Right ventricle myocardium superior (tissue), 1 donor: Measurements from ENCODE around the gene AUH. TPM values are rescaled to one million over a fixed set of nuclear protein-coding genes. Genes with fewer than 3 reads are reported as not detected.
"Not testable (repeated sequence)": the region's sequence is repeated elsewhere in the genome, so short reads cannot be mapped to it uniquely, and the experiment has no call there.

Experiments
- ATAC-seq: fragments of 200-7000 bp; cut with Tn5 transposase; one replicate; pipeline ENCODE4 v1.9.1; 2020; ENCODE audit warnings: mild to moderate bottlenecking; ENCODE audit not compliant: poor library complexity
- DNase-seq: peaks from one replicate; pipeline ENCODE4 v3.0.0-alpha.2; 2020
- intact Hi-C: fragments of 100-400 bp; cut with DNase I; formaldehyde crosslinking; loops from one replicate; pipeline ENCODE4 v1.11.2; 2022
- total RNA-seq: library from RNA; stranded (reverse); fragmentation: NEBNext Ultra II Directional; extraction: Animal tissue kit (Norgen Biotek cat#: 25700); gene quantifications from one replicate; pipeline ENCODE4 v1.2.1, GENCODE V29; 2021
- donor health status: DM: no; HTN: yes; CAD: no; lungs with severe emphysema.

Gene AUH
- total RNA-seq, 1 donor from 2014 or later, result 38.5 TPM

- ATAC-seq, result no peak
- intact Hi-C loops, result no loop called here
- no peak for DNase-seq
Measured at GRCh38 chr9:91384954-91385353, 23.2 kb upstream of the AUH start.

DNA sequence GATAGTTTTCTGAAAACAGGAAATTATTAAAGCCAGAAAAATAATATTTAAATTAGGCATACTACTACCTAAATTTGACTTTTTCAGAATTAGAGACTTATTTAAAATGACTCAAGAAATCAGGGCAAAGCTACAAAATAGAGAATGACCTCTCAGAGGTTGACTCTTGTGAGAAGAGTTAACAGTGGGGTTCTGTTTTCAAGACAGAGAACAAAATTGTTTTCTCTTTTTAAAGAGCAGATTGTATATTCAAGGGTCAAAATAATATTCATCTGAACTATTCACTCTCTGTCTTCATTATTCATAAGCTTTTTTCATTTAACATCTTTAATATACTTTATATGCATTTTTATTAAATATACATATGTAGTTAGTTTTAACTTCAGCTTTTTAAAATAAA, 21.9 kb upstream of the AUH start:
- ATAC-seq, result no peak
- intact Hi-C loops, result no loop called here

DNA sequence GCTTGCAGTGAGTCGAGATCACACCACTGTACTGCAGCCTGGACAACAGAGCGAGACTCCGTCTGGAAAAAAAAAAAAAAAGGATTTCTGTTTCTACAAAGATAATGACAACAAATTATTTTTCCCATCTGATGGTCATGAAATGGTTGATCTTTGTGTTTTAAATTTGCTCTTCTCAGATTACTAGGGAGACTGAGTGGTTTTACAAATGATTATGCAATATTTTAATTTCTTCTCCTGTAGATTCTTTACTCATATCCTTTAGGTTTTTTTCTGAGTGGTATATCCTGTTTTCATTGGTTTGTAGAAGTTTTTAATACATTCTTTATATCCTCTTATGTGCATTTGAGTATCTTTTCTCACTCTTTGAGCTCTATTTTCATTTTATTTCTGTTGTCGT, 20.6 kb upstream of the AUH start:
- no peak for ATAC-seq
- intact Hi-C loops, result no loop called here
- no peak for DNase-seq

More for the DNA sequence above, 21.9 kb upstream of the AUH start:
- no peak for DNase-seq

GRCh38 chr9:91379426-91379825, 17.7 kb upstream of the AUH start:
- intact Hi-C loops, result no loop called here
- DNase-seq (no peak), ATAC-seq (no peak)

GRCh38 chr9:91378695-91379127, 17.0 kb upstream of the AUH start:
- DNase-seq (no peak), ATAC-seq (no peak)
- intact Hi-C loops, result no loop called here

GRCh38 chr9:91378054-91378453, 16.3 kb upstream of the AUH start:
- ATAC-seq, intact Hi-C loops, DNase-seq: not testable (repeated sequence)

DNA sequence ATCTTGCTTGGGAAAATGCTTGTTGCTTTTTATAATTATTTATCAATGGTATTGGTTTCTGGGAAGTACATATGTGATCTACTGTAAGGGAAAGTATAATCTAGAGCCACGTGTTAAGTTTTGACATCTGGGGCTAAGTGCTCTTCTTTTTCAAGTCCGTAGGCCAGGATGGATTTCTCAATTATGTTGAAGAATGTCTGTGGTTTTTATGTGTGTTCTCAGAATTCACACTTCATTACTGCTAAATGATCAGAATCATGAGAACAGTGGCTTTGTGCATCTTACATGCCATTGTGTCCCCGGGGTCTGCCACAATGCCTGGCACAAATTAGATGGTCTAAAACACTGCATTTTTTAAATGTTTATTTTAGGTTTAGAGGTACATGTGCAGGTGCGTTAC, 14.5 kb upstream of the AUH start:
- ATAC-seq, result no peak
- no peak for DNase-seq
- intact Hi-C loops, result no loop called here

GRCh38 chr9:91374939-91375338, 13.2 kb upstream of the AUH start:
- intact Hi-C loops, result no loop called here
- DNase-seq (no peak), ATAC-seq (no peak)

- DNase-seq, result no peak
- ATAC-seq, result no peak
- intact Hi-C loops, result no loop called here
Measured at GRCh38 chr9:91371894-91372293, 10.2 kb upstream of the AUH start.

- intact Hi-C loops, ATAC-seq, DNase-seq: not testable (repeated sequence)
Measured at GRCh38 chr9:91370006-91370405, 8.3 kb upstream of the AUH start.

DNA sequence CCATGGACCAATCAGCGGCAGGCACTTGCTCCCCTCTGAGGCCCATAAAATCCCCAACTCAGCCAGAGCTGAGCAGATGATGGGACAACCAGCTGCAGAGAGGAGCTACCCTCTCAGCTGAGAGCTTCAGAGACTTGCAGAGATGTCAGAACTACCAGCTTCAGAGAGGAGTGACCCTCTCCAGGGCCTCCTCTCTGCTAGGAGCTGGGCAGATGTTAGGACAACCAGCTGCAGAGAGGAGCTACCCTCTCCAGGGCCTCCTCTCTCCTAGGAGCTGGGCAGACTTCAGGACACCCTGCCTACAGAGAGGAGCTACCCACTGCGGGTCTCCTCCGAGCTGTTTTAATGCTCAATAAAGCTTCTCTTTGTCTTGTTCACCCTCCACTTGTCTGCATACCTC, 3.0 kb upstream of the AUH start:
- intact Hi-C loops, result no loop called here
- no peak for ATAC-seq
- no peak for DNase-seq

GRCh38 chr9:91364005-91364404, 2.3 kb upstream of the AUH start:
- DNase-seq (no peak), ATAC-seq (no peak)
- intact Hi-C loops, result no loop called here

DNA sequence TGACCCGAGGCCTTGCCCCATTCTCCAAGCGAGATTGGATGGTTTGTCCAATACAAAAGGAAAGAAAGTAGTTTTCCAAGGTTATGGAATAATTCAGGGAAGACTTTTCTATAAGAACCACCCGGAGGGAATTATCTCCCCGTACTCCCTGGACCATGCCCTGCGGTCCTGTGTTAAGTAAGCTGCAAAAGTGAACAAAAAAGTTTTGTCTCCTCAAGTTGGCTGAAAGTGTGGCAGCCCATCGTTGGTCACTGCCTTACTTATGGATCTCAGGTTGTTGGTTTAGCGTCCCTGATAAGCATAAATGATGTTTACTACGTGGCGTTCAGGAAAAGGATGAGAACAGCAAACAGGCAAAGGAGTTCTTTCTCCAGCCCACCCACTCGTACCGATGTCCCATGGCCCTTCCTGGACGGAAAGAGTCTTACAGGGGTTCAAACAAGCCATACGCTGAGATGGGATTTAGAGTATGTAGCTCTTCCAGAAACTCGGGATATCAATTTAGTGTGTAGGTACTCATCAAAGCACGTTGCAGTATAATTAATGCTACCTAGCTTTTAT, 413 bp upstream of the AUH start:
- ATAC-seq, result no peak
- intact Hi-C loops, result no loop called here
- DNase-seq, result no peak

- ATAC-seq, result no peak
- intact Hi-C loops, result no loop called here
- DNase-seq, result no peak
Measured at GRCh38 chr9:91360551-91361290, 997 bp downstream of the AUH start.

- intact Hi-C loops, result no loop called here
- DNase-seq, result no peak
- ATAC-seq, result no peak
Measured at GRCh38 chr9:91359734-91360470, 1.8 kb downstream of the AUH start.

DNA sequence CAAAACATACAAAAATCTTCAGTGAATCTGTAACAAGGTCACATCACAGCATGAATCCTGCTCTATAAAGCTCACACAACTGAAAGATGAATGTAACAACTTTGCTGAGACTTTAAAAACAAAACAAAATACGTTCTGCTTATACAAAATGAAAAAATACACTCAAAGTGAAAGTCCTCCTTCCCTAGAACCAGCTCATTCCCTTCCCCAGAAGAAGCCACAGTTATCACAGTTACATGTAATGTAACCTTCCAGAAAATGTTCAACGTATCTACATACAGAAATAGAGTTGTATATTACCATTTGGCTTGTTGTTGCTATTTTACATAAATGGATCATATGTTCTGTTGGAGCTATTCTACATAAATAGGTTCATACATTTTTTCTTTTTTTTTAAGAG, 2.6 kb downstream of the AUH start:
- intact Hi-C loops, result no loop called here
- ATAC-seq, result no peak
- no peak for DNase-seq

DNA sequence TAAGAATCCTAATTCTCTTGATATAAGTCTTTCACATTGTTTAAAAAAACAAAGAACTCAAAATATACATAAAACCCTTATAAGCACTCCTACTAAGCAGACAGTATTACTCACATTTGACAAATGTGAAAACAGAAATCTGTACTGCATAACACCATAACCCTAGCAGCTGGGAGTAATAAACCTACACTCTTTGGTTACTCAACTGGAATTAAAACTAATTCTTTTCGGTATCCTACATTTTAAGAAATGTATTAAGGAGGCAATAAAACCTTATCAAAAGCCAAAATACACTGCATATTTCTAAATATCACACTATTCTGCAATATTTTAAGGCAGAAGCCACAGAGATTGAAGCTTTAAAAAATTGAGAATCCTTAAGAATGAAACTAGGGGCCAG, 6.8 kb downstream of the AUH start:
- ATAC-seq (no peak), DNase-seq (no peak)
- intact Hi-C loops, result no loop called here

GRCh38 chr9:91349115-91349555, 12.6 kb downstream of the AUH start:
- ATAC-seq (no peak), DNase-seq (no peak)
- intact Hi-C loops, result no loop called here

DNA sequence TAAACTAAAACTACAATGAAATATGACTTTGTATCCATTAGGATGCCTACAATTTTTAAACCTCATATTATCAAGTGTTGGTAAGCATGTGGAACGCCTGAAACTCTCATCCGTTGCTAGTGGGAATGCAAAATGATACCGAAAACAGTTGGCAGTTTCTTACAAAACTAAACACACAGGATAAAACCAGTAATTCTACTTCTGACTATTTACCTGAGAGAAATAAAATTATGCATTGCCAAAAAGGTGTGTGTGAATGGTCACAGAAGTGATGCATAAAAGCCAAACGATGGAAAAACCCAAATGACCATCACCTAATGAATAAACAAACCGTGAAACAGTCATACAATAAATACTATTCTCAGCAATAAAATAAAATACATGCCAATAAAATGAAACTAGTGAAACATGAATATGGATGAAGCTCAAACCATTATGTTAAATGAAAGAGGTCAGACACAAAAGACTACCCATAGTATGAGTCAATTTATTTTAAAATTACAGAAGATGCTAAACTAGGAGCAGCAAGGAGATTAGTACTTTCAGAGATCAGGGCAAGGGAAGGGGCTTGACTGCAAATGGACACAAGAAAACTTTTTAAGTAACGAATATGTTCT, 13.4 kb downstream of the AUH start:
- ATAC-seq (no peak), DNase-seq (no peak)
- intact Hi-C loops, result no loop called here

- ATAC-seq, result peak; percentile 22
- intact Hi-C loops, result no loop called here
- DNase-seq, result no peak
Measured at GRCh38 chr9:91347377-91347776, 14.3 kb downstream of the AUH start.
